Activated CD4-positive, alpha-beta T cell treated with anti-CD3 and anti-CD28 coated beads, Interleukin-2, amount 10 ng/mL, durations not matched to agents 24 days and 14 days (primary cell): ENCODE measurements around the gene ST6GAL1. TPM values are rescaled to one million over a fixed set of nuclear protein-coding genes. Genes with fewer than 3 reads are reported as not detected.

Experiments
- total RNA-seq: library from RNA; stranded (reverse); gene quantifications from 2 replicates; pipeline ENCODE4 v1.2.3, GENCODE V29; 2022

The ST6GAL1 gene
- total RNA-seq, 1 donor from 2014 or later = 128 TPM

Other genes with a start within 250 kb of the ST6GAL1 start
- not detected in 2 replicates for gene KNG1, start 213.2 kb upstream of the ST6GAL1 start, total RNA-seq
- 502 and 507 TPM in 2 replicates for gene EIF4A2, start 146.9 kb upstream of the ST6GAL1 start, total RNA-seq
- gene RFC4, start 124.0 kb upstream of the ST6GAL1 start, total RNA-seq = 116 and 119 TPM in 2 replicates
- gene ADIPOQ, start 87.8 kb upstream of the ST6GAL1 start, total RNA-seq = not detected in 2 replicates
- gene RPL39L, start 209.0 kb downstream of the ST6GAL1 start, total RNA-seq = 10.4 and 11.7 TPM in 2 replicates